Globus pallidus (tissue), 1 donor: ENCODE results near the gene FER.
A peak's percentile ranks its signal among the peaks of the same experiment; 100 is the strongest.
"Not testable (repeated sequence)": the region's sequence is repeated elsewhere in the genome, so short reads cannot be mapped to it uniquely, and the experiment has no call there.

ENCODE experiments used
- DNase-seq: peaks from one replicate; pipeline ENCODE4 v3.0.0-alpha.2; 2015; ENCODE audit warnings: low spot score

FER gene

GRCh38 chr5:109035436-109035835, 287.7 kb downstream of the FER start:
- no peak for DNase-seq

DNA sequence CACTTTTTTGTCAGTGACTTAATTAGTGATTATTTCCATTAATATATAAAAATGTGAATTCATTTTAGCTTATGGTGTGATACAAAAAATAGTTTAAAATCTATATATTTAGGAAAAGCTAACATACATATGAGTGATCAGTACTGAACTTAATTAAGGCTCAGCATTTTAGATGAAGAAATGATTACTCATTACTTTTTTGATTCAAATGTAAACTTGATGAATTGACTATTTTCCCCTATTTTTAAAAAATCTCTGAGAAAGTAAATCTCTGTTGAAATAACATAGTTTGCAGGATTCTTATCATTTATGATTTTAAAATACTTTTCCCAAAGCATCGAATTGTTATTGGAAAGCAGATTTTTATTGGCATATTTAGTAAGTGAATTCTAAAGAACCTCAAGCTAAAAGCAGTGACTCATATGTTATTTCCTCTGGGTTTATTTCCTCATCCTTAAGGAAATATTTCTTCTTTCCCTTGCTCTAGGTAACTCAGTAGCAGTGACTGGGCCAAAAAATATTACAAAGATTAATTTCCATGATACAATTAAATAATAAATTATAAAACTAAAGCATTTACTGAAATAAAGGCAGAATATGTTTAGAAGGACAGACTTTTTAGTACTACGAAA, 290.6 kb downstream of the FER start:
- DNase-seq: no peak

DNA sequence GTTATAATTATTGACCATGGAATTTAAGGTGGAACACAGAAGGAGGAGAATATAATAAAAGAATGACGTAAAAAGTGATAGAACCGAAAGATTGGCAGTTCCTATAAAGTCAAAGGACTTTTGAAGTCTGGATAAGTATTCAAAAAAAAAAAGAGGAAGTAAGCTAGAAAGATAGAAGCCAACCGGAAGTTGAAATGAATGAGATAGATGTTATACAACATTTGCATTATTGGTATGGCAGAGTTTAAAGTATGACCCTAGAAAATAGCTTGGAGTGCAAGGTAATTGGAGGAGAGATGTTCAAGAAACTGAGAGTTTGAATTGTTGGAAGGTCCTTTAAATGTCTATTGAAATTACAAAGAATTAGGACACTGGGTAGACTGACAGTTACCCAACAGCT, 293.6 kb downstream of the FER start:
- no peak for DNase-seq

DNA sequence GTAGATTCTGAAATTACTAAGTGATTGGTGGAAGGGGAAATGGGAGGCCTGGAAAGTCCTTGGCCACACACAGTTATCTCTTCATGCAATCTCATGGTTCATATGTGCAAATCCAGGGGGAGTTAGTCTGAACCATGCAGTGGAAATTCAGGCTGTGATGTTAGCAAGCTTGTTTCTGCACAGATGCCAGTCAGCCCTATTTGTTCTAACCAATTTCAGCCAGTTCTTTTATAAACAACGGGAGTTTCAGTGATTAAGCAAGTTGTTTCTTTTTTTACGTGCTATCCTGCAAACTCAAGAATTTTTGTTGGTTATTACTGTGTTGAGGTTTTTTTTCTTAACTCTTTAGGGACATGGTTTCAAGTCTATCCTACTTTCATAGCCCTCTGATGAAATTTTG, 298.0 kb downstream of the FER start:
- DNase-seq: no peak

GRCh38 chr5:109049565-109049964, 301.9 kb downstream of the FER start:
- no peak for DNase-seq

DNA sequence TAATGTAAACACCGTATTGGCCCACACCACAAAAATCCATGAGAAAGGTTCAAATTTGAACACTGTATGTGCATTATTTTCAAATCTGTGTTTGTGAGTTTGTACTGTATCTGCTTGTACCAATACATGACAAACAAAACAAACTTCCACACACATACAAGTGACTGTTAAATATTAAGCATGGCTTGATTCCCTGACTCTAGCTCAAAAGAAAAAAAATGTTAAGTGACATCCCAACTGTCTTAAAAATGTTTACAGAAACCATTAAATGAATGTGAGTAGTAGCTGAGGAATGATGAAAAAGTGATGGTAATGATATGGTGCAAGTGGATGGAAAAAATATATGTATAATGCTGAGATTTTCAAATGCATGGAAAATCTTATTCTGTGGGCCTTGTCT, 302.6 kb downstream of the FER start:
- not testable (repeated sequence) for DNase-seq

DNA sequence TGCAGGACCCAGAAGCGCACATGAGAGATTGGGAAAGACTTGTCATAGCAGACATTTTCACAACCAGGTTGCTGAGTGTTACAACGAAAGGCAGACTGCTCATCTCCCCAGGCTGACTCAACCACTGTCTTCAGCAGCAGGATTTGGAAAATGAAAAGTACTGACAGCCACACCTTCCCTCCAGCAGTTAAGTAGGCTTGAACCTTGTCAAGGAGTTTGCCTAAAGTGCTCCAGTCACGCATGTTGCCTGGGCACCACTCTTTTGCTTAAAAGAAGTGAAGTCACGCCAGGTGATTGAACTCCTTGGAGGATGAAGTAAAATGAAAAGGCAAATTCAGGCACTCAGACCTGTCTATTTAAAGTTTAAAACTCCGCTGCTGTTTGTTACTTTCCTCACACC, 304.5 kb downstream of the FER start:
- DNase-seq: not testable (repeated sequence)

DNA sequence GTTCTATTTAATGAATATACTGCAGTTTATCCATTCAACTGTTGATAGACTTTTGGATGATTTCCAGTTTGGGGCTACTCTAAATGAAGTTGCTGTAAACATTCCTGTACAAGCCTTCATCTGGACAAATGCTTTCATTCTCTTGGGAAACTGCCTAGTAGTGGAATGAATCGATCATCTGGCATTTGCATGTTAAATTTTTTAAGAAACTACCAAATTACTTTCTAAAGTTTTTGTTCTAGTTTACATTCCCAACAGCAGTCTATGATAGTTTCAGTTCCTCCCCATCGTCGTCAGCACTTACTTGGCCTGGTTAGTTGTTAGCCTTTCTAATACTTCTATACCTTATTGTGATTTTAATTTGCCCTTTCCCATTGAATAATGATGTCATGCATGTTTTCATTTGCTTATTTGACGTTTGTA, 306.3 kb downstream of the FER start:
- no peak for DNase-seq

GRCh38 chr5:109060378-109061025, 312.8 kb downstream of the FER start:
- DNase-seq: no peak

DNA sequence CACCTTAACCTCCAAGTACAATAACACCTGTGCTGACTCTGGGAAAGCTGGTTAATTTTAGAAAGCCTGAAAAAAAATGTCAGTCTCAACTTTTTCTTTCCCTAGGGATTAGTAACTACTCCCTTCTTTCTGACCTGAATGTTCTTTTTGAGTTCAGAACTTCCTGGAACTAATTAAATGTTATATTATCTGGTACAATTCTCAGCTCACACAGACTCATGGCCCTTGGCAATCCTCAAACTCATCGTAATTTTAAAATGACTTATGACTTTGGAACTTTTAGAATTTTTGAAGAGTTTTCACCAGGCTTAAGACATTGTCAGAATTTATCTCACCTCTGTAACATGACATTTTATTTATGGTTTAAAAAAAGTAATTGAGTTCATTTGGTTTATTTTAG, 315.0 kb downstream of the FER start:
- DNase-seq: no peak

- DNase-seq: no peak
These were observed 315.5 kb downstream of the FER start for GRCh38 chr5:109063223-109063622.

GRCh38 chr5:109076741-109077140, 329.0 kb downstream of the FER start:
- no peak for DNase-seq

GRCh38 chr5:109078448-109078847, 330.8 kb downstream of the FER start:
- DNase-seq: no peak

DNA sequence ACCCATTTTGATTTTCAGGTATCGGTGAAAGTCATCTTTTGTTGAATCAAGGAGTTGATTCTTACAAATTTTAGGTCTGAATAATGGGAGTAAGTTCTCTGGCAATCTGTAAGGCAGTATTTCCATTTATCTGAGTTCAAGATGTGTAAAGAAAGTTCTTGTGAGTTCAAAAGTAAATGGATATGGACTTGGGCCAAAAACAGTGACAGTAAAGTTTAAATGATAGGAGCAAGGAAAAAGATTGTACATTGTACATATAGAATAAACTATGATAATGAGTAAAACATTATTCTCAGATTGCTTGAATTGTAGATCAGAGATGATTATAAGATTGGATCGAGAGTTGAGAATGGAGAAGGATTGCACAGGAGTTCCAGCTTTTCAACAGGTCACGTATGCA, 332.8 kb downstream of the FER start:
- DNase-seq: no peak

DNA sequence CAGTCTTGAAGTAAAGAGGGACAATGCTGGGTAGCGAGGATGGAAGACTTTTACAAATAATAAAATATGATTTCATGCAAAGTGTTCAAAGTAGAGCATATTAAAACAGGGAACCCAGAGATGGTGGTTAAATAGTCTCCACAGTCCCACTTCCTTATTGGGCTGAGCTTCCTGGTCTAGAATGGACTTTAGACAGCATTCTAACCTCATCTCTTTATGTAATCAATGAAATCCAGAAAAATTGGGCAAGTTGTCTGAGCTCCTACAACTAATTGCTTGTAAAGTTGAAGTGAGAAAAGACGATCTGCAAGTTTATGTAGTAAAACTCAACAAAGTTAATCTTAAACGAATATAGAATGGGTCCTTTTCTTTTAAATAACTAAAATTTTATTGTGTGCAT, 333.2 kb downstream of the FER start:
- DNase-seq: no peak

DNA sequence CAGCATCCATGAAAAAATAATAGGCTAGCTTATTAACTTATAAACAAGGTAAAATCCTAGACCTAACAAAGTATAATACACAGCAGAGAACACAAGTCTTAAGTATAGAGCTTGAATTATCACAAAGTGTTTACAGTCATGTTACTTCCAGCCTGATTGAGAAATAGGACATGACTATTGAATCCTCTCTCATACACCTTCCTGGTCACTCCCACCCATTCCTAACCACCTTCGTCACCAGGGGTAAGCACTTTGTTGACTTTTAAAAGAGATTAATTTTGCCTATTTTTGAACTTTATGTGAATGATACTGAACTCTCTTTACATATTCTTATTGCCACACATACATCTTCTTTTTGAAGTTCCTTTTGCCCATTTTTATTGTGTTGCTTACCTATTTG, 336.2 kb downstream of the FER start:
- DNase-seq: no peak

DNA sequence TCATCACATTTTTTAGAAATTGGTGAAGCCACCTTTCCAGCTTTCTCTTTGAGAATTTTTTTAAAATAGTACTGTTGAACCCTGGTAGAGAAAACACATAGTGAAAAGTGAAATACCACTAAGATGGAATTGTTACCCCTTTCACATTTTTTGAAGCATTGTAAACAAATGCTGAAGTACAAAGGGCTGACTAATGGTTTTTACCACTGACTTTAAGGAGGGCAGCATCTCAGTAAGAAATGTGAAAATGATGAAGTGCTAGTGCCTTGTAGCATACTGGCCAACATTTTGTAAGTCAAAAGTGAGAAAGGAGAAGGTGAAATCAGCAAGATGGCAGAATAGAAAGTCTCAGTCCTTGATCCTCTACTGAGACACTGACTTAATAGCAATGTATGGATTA, 341.5 kb downstream of the FER start:
- no peak for DNase-seq

DNA sequence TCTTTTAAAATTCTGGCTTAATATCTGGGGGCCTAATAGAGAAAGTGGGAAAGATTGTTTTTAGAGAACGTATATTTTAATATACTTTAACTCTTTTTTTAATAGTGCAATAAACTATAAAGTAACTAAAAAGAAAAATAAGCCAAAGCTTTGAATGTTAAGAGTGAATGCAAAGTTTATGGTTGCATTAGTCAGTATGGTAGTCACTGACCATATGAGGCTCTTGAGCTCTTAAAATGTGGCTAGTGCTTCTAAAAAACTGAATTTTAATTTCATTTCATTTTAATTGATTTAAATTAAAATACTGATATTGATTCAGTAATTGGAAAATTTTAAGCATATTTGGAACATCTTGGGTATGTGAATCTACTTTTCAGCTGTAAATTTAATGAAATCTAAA, 351.4 kb downstream of the FER start:
- no peak for DNase-seq

GRCh38 chr5:109100971-109101370, 353.3 kb downstream of the FER start:
- no peak for DNase-seq

- no peak for DNase-seq
These were observed 354.5 kb downstream of the FER start for GRCh38 chr5:109102096-109102690.

DNA sequence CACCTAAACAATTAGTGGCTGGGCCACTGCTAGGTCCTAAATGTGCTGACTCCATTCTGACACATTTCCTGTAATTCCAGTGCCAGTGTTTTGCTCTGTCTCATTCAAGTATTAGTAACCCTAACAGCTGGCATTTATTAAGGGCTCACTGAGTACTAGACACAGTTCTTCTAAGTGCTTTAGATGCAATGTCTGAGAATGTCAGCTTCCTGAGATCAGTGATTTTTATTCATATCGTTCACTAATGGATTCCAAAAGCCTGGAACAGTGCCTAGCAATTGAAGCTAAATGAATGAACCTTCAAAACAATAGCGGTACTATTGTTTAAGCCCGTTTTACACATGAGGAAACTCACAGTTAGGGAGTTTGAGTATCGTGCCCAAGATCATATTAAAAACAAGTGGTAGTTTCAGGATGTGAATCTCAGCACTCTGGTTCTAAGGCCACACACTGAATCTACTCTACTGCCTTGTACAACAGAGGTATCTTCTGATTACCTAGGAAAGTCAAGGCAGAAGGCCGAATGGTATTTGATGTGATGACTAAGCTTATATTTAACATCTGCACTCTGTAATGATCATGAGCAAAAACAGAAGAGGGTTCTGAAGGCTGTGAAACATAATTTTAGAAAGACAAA, 358.1 kb downstream of the FER start:
- peak; percentile 4 for DNase-seq

DNA sequence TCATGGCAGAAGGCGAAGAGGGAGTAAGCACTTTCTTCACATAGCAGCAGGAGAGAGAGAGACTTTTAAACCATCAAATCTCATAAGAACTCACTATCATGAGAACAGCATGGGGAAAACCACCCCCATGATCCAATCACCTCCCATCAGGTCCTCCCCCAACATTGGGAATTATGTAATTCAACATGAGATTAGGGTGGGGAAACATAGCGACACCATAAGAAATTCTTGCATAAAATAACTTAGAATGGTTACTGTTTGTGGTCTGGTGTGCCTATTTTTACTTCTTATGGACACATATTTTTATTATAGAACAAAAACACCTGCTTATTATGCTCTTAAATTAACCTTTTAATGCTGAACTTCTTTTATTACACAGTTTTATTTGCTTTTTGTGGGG, 364.0 kb downstream of the FER start:
- no peak for DNase-seq

DNA sequence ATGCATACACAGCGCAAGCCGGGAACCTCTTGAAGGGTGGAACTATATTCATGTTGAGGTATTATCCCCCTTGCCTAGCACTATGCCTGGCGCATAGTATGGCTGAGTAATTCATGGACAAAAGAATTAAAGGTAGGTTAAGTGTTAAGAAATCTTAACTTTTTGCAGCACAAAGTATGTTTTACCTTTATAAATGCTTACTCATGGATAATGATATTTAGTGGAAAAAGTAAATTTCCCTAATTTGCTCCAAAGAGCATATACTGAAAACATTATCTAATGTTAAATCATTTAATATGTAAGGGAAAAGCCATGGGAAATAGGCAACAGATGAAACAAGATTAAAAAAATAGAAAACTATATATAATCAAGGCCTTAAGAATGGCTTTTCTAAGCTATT, 365.9 kb downstream of the FER start:
- DNase-seq: no peak
